ENCODE results near the gene NR2C2. TPM values are rescaled to one million over a fixed set of nuclear protein-coding genes. Genes with fewer than 3 reads are reported as not detected.

Gene NR2C2
- total and polyA plus RNA-seq, 2 donors from 2014 or later: 3.5 to 43.6 TPM

DNA sequence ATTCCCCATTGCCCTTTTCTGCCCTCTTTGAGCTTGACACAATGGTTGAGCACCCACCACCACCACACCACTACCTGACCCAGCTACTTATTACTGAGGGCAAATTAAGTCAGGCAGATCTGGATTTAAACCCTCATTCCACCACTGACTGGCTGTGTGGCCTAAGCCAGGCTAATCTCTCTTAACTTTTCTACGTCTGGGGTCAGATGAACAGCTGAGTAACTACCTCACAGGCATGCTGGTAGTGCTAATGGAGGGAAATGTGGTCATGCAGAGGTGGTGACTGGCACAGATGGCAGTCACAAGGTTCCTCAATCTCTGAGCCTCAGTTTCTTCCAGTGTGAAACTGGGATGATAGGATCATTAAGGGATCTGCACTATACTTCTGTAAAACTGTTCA is 122.1 kb downstream of the NR2C2 start:
- TF ChIP-seq, protein P1, sequence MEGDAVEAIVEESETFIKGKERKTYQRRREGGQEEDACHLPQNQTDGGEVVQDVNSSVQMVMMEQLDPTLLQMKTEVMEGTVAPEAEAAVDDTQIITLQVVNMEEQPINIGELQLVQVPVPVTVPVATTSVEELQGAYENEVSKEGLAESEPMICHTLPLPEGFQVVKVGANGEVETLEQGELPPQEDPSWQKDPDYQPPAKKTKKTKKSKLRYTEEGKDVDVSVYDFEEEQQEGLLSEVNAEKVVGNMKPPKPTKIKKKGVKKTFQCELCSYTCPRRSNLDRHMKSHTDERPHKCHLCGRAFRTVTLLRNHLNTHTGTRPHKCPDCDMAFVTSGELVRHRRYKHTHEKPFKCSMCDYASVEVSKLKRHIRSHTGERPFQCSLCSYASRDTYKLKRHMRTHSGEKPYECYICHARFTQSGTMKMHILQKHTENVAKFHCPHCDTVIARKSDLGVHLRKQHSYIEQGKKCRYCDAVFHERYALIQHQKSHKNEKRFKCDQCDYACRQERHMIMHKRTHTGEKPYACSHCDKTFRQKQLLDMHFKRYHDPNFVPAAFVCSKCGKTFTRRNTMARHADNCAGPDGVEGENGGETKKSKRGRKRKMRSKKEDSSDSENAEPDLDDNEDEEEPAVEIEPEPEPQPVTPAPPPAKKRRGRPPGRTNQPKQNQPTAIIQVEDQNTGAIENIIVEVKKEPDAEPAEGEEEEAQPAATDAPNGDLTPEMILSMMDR (IDR thresholded peaks at IDR 0.05; ENCODE audit: borderline replicate concordance, extremely low read depth, insufficient read depth): no peak
- H3K9me3 ChIP-seq (ENCODE audit: control insufficient read depth in 2 of 3, insufficient read depth in 1 of 3, low read length in 3 of 3): no peaks in the 10 kb centered on the region
- no peak overlapping the region for H3K4me3 ChIP-seq (ENCODE audit: low read length in 3 of 3)
- FAIRE-seq: no peak
- H3K27me3 ChIP-seq (ENCODE audit: control insufficient read depth, insufficient read depth, low read length): no peaks in the 10 kb centered on the region
- no peak overlapping the region for H3K9ac ChIP-seq (ENCODE audit: low read length in 3 of 3)
- intact Hi-C loops (cut with DNase I): no loop called here
- H3K4me1 ChIP-seq (ENCODE audit: control insufficient read depth in 2 of 3, insufficient read depth in 2 of 3, low read depth in 1 of 3, low read length in 3 of 3): no peaks in the 10 kb centered on the region
- DNase-seq: no peak
- peaks cover 0 to 17% (median 0%) of the 10 kb centered on the region in 3 donors for H3K36me3 ChIP-seq (ENCODE audit: control insufficient read depth in 2 of 3, insufficient read depth in 3 of 3, low read length in 3 of 3)
- H3K27ac ChIP-seq (ENCODE audit: low read depth in 2 of 2, low read length in 2 of 2): no peak overlapping the region

DNA sequence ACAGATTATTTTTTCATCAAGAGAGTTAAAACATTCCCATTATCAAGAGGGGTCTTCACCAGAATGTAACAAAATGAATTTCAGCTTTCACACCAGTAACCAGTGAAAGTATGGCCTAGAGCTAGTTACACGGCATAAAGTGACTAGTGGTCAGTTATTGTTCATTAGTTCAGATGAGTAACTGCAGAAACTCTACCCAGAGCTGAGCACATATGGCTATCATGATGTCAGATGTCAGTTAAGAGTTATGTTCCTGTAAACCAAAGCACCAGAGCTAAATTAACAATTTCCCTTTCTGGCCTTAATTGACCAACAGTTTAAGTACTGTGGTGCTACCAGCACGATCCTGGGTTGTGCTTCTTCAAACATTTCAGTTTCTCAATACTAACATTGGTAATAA is 124.3 kb downstream of the NR2C2 start:
- no peak overlapping the region for H3K27ac ChIP-seq (ENCODE audit: low read depth in 2 of 2, low read length in 2 of 2)
- no peak overlapping the region for H3K9ac ChIP-seq (ENCODE audit: low read length in 3 of 3)
- no peaks in the 10 kb centered on the region for H3K9me3 ChIP-seq (ENCODE audit: control insufficient read depth in 2 of 3, insufficient read depth in 1 of 3, low read length in 3 of 3)
- H3K4me3 ChIP-seq (ENCODE audit: low read length in 3 of 3): no peak overlapping the region
- no peaks in the 10 kb centered on the region for H3K4me1 ChIP-seq (ENCODE audit: control insufficient read depth in 2 of 3, insufficient read depth in 2 of 3, low read depth in 1 of 3, low read length in 3 of 3)
- intact Hi-C loops (cut with DNase I): no loop called here
- peaks cover 4 to 31% (median 17%) of the 10 kb centered on the region in 3 donors for H3K36me3 ChIP-seq (ENCODE audit: control insufficient read depth in 2 of 3, insufficient read depth in 3 of 3, low read length in 3 of 3)
- DNase-seq (no peak), FAIRE-seq (no peak)
- TF ChIP-seq, protein P1 (IDR thresholded peaks at IDR 0.05; ENCODE audit: borderline replicate concordance, extremely low read depth, insufficient read depth): no peak
- no peaks in the 10 kb centered on the region for H3K27me3 ChIP-seq (ENCODE audit: control insufficient read depth, insufficient read depth, low read length)

DNA sequence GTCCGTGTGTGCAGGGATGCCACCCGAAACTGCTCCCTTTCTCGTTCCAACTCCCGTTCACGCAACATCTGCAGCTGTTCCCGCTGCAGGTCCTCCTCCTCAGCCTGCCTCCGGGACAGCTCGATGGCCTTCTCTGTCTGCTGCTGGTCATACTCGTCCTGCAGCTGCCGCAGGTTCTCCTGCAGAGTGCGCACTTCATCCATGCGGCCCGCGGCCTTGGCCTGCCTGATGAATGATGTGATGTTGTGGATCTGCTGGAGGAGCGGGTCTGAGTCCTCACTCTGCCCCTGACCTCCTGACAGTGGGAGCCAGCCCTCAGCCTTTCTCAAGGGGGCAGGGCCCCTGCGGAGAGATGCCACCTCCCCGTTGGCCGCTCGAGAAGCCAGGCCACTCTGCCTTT is 127.1 kb downstream of the NR2C2 start:
- no peaks in the 10 kb centered on the region for H3K27me3 ChIP-seq (ENCODE audit: control insufficient read depth, insufficient read depth, low read length)
- FAIRE-seq (no peak), DNase-seq (no peak)
- no peak overlapping the region for H3K9ac ChIP-seq (ENCODE audit: low read length in 3 of 3)
- TF ChIP-seq, protein P1 (IDR thresholded peaks at IDR 0.05; ENCODE audit: borderline replicate concordance, extremely low read depth, insufficient read depth): no peak
- intact Hi-C loops (cut with DNase I): no loop called here
- peaks cover 10 to 49% (median 41%) of the 10 kb centered on the region in 3 donors for H3K36me3 ChIP-seq (ENCODE audit: control insufficient read depth in 2 of 3, insufficient read depth in 3 of 3, low read length in 3 of 3)
- no peaks in the 10 kb centered on the region for H3K9me3 ChIP-seq (ENCODE audit: control insufficient read depth in 2 of 3, insufficient read depth in 1 of 3, low read length in 3 of 3)
- no peak overlapping the region for H3K4me3 ChIP-seq (ENCODE audit: low read length in 3 of 3)
- no peaks in the 10 kb centered on the region for H3K4me1 ChIP-seq (ENCODE audit: control insufficient read depth in 2 of 3, insufficient read depth in 2 of 3, low read depth in 1 of 3, low read length in 3 of 3)
- H3K27ac ChIP-seq (ENCODE audit: low read depth in 2 of 2, low read length in 2 of 2): no peak overlapping the region

DNA sequence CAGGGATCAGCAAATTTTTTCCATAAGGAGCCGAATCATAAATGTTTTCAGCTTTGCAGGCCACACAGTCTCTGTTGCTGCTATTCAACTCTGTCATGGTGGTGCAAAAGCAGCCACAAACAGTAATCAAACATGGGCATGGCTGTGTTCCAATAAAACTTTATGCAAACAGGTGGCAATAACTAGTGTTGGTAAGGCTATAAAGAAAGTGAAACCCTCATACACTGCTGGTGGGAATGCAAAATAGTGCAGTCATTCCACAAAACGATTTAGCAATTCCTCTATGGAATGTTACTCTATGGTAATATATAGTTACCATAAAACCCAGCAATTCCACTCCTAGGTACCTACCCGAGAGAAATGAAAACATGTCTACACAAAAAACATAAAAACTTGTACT is 131.7 kb downstream of the NR2C2 start:
- TF ChIP-seq, protein P1 (IDR thresholded peaks at IDR 0.05; ENCODE audit: borderline replicate concordance, extremely low read depth, insufficient read depth): no peak
- FAIRE-seq: no peak

More for the DNA sequence above, 131.7 kb downstream of the NR2C2 start:
- Histone ChIP-seq H3K4me1 (ENCODE audit: control insufficient read depth in 2 of 3, insufficient read depth in 2 of 3, low read depth in 1 of 3, low read length in 3 of 3) (no peaks in the 10 kb centered on the region), H3K27me3 (ENCODE audit: control insufficient read depth, insufficient read depth, low read length) (no peaks in the 10 kb centered on the region), H3K9ac (ENCODE audit: low read length in 3 of 3) (no peak overlapping the region), H3K4me3 (ENCODE audit: low read length in 3 of 3) (no peak overlapping the region), H3K36me3 (ENCODE audit: control insufficient read depth in 2 of 3, insufficient read depth in 3 of 3, low read length in 3 of 3) (peaks cover 14 to 74% (median 62%) of the 10 kb centered on the region in 3 donors), H3K9me3 (ENCODE audit: control insufficient read depth in 2 of 3, insufficient read depth in 1 of 3, low read length in 3 of 3) (no peaks in the 10 kb centered on the region), H3K27ac (ENCODE audit: low read depth in 2 of 2, low read length in 2 of 2) (no peak overlapping the region)
- no peak for DNase-seq
- intact Hi-C loops (cut with DNase I): no loop called here

Measured in kidney (tissue), 14 donors.